ENCODE results near the gene CHADL.

- TF ChIP-seq GATA2 (IDR thresholded peaks at IDR 0.05; ENCODE audit: low read depth, low read length) (no peak), GATA3 (IDR thresholded peaks at IDR 0.05; ENCODE audit: low read depth, low read length) (no peak)
Measured at GRCh38 chr22:41250127-41250526, 9.4 kb upstream of the CHADL start.

Data from SH-SY5Y (cell line).